ENCODE data around the gene CFAP53. TPM values are rescaled to one million over a fixed set of nuclear protein-coding genes. Genes with fewer than 3 reads are reported as not detected.

CFAP53 gene
- total RNA-seq, 1 experiment from 2014 or later, result 0.26 TPM

DNA sequence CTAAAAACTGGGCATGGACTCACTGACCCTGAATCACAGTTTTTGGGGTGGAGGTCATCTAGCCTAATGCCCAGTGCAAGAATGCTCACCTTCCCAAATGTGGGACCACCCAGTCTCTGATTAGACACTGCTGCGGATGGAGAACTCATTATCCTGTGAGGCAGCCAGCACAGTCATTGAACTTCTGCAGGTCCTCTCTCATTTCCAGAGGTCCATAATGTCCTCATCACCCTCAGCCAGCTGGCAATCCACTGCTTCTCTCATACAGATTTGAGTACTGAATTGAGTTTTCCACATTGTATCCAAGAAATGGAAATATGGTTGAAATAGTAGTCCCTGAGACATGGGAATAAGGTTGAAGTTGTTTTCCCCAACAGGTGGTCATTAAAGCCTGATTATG, 66.4 kb downstream of the CFAP53 start:
- Histone ChIP-seq H3K4me3 (ENCODE audit: low read depth, low read length, poor library complexity, severe bottlenecking) (no peak overlapping the region), H3K27ac (ENCODE audit: low read depth, low read length, poor library complexity, severe bottlenecking) (no peak overlapping the region), H3K36me3 (ENCODE audit: insufficient read depth, low read length, poor library complexity, severe bottlenecking) (no peaks in the 10 kb centered on the region), H3K27me3 (replicated peaks; ENCODE audit: insufficient read depth, low read depth, low read length, poor library complexity) (peaks cover 96% of the 10 kb centered on the region), H3K4me1 (ENCODE audit: insufficient read depth, low read length, poor library complexity, severe bottlenecking) (no peaks in the 10 kb centered on the region), H3K9me3 (ENCODE audit: low read depth, low read length, poor library complexity, severe bottlenecking) (no peaks in the 10 kb centered on the region)
- no TSS peak for BruUV-seq (replicated peaks)
- no peak for DNase-seq (ENCODE audit: low spot score)
- ChIA-PET POLR2A (ENCODE audit: low non-redundant PET) (no interaction called here), CTCF (no interaction called here)
- intact Hi-C loops (cut with micrococcal nuclease; ENCODE audit: unreplicated experiment), result loop anchor here (5.0 to 10.0 kb wide), 4 partner anchors 157 to 688 kb away; no protein-coding TSS in a partner anchor
- TF ChIP-seq, protein P1, sequence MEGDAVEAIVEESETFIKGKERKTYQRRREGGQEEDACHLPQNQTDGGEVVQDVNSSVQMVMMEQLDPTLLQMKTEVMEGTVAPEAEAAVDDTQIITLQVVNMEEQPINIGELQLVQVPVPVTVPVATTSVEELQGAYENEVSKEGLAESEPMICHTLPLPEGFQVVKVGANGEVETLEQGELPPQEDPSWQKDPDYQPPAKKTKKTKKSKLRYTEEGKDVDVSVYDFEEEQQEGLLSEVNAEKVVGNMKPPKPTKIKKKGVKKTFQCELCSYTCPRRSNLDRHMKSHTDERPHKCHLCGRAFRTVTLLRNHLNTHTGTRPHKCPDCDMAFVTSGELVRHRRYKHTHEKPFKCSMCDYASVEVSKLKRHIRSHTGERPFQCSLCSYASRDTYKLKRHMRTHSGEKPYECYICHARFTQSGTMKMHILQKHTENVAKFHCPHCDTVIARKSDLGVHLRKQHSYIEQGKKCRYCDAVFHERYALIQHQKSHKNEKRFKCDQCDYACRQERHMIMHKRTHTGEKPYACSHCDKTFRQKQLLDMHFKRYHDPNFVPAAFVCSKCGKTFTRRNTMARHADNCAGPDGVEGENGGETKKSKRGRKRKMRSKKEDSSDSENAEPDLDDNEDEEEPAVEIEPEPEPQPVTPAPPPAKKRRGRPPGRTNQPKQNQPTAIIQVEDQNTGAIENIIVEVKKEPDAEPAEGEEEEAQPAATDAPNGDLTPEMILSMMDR (conservative IDR thresholded peaks at IDR 0.05; ENCODE audit: low read depth, low read length), result no peak
- no peak for TF ChIP-seq EZH2 (IDR thresholded peaks at IDR 0.05; ENCODE audit: borderline replicate concordance, low read depth, low read length, poor library complexity, severe bottlenecking)

DNA sequence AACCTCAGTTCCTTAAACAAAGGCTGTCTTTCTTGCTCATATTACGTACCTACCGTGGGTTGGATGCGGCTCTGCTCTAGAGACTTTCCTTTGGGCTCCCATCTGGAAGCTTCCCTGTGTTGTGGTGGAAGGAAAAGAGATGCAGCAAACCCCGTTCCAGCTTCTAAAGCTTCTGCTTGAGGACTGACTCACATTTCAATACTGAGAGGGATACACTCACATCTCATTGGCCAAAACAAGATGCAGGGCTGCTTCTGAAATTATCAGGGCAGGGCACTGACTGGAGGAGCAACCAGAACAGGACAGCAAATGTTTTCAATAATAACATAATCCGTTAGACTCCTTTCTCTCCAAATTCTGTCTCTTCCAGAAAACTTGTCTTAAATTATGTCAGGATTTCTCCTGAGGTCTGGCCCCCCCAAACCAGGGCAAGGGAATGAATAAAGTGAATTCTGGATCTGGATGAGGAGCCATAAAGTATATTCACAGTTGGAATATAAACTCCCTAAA, 66.9 kb downstream of the CFAP53 start:
- H3K27me3 ChIP-seq (replicated peaks; ENCODE audit: insufficient read depth, low read depth, low read length, poor library complexity), result peaks cover 96% of the 10 kb centered on the region
- no TSS peak for BruUV-seq (replicated peaks)
- intact Hi-C loops (cut with micrococcal nuclease; ENCODE audit: unreplicated experiment), result no loop called here
- no peaks in the 10 kb centered on the region for H3K4me1 ChIP-seq (ENCODE audit: insufficient read depth, low read length, poor library complexity, severe bottlenecking)
- ChIA-PET POLR2A (ENCODE audit: low non-redundant PET) (no interaction called here), CTCF (no interaction called here)
- H3K36me3 ChIP-seq (ENCODE audit: insufficient read depth, low read length, poor library complexity, severe bottlenecking), result no peaks in the 10 kb centered on the region
- H3K27ac ChIP-seq (ENCODE audit: low read depth, low read length, poor library complexity, severe bottlenecking), result no peak overlapping the region
- no peaks in the 10 kb centered on the region for H3K9me3 ChIP-seq (ENCODE audit: low read depth, low read length, poor library complexity, severe bottlenecking)
- DNase-seq (ENCODE audit: low spot score), result no peak
- no peak overlapping the region for H3K4me3 ChIP-seq (ENCODE audit: low read depth, low read length, poor library complexity, severe bottlenecking)
- TF ChIP-seq EZH2 (IDR thresholded peaks at IDR 0.05; ENCODE audit: borderline replicate concordance, low read depth, low read length, poor library complexity, severe bottlenecking), result no peak
- TF ChIP-seq, protein P1 (conservative IDR thresholded peaks at IDR 0.05; ENCODE audit: low read depth, low read length), result no peak

DNA sequence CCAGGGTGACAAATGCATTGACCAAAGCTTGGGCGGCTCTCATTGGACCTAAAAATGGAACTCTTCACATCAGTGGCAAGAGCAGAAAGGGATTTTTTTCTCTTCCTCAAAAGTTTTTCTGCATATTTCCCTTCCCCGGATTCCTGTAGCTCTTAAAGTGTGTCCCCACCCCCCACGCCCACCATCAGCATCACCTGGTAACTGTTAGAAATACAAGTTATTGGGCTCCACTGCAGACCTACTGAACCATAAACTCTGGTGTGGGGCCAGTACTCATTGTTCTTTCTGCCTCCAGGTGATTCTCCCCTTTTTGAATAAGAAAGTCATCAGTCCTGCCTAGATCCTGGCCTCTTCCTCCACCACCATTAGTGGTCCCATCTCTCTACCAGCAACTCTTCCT, 70.0 kb downstream of the CFAP53 start:
- DNase-seq (ENCODE audit: low spot score), result no peak
- no peaks in the 10 kb centered on the region for H3K9me3 ChIP-seq (ENCODE audit: low read depth, low read length, poor library complexity, severe bottlenecking)
- peaks cover 96% of the 10 kb centered on the region for H3K27me3 ChIP-seq (replicated peaks; ENCODE audit: insufficient read depth, low read depth, low read length, poor library complexity)
- H3K4me1 ChIP-seq (ENCODE audit: insufficient read depth, low read length, poor library complexity, severe bottlenecking), result no peaks in the 10 kb centered on the region
- CTCF ChIA-PET, result interaction anchor here (0.7 kb wide), 1 partner anchor 211 kb away, joined by 4 read pairs; no protein-coding TSS in a partner anchor
- H3K27ac ChIP-seq (ENCODE audit: low read depth, low read length, poor library complexity, severe bottlenecking), result no peak overlapping the region
- H3K4me3 ChIP-seq (ENCODE audit: low read depth, low read length, poor library complexity, severe bottlenecking), result no peak overlapping the region
- no peaks in the 10 kb centered on the region for H3K36me3 ChIP-seq (ENCODE audit: insufficient read depth, low read length, poor library complexity, severe bottlenecking)
- TF ChIP-seq, protein P1 (conservative IDR thresholded peaks at IDR 0.05; ENCODE audit: low read depth, low read length), result no peak
- TF ChIP-seq EZH2 (IDR thresholded peaks at IDR 0.05; ENCODE audit: borderline replicate concordance, low read depth, low read length, poor library complexity, severe bottlenecking), result no peak
- BruUV-seq (replicated peaks), result no TSS peak
- intact Hi-C loops (cut with micrococcal nuclease; ENCODE audit: unreplicated experiment), result no loop called here
- POLR2A ChIA-PET (ENCODE audit: low non-redundant PET), result no interaction called here
